HepG2 (cell line): Measurements from ENCODE around the gene SETD2. TPM values are rescaled to one million over a fixed set of nuclear protein-coding genes. Genes with fewer than 3 reads are reported as not detected.

Experiments
- AKAP8 ChIP-seq: sonication (generic); formaldehyde crosslinking; IDR thresholded peaks from 2 replicates; pipeline ENCODE4 v1.5.1; 2020; ENCODE audit warnings: mild to moderate bottlenecking, missing genetic modification reagents
- ARHGAP35 ChIP-seq: sonication (generic); formaldehyde crosslinking; IDR thresholded peaks from 2 replicates; pipeline ENCODE4 v1.9.0; 2022; ENCODE audit warnings: mild to moderate bottlenecking, inconsistent platforms, moderate library complexity, missing genetic modification reagents, borderline replicate concordance
- DNMT3B ChIP-seq: conservative IDR thresholded peaks from 2 replicates; pipeline ENCODE4 v1.6.1; 2016; ENCODE audit warnings: missing biosample characterization, control low read depth
- ETV5 ChIP-seq: IDR thresholded peaks from 2 replicates; pipeline ENCODE4 v1.6.1; 2018; ENCODE audit warnings: missing biosample characterization, missing genetic modification reagents, inconsistent platforms, borderline replicate concordance
- HMG20A ChIP-seq: IDR thresholded peaks from 2 replicates; pipeline ENCODE4 v1.6.1; 2016; ENCODE audit warnings: borderline replicate concordance
- IRX3 ChIP-seq: sonication (generic); formaldehyde crosslinking; IDR thresholded peaks from 2 replicates; pipeline ENCODE4 v1.8.1; 2023; ENCODE audit warnings: mild to moderate bottlenecking, low read depth, missing genetic modification reagents, borderline replicate concordance
- MEF2D ChIP-seq: sonication (generic); formaldehyde crosslinking; IDR thresholded peaks from 2 replicates; pipeline ENCODE4 v1.5.1; 2020; ENCODE audit warnings: mild to moderate bottlenecking, missing genetic modification reagents
- NCOA2 ChIP-seq: sonication (generic); formaldehyde crosslinking; IDR thresholded peaks from 2 replicates; pipeline ENCODE4 v1.8.0; 2022; ENCODE audit warnings: inconsistent platforms
- NR2C2 ChIP-seq: sonication (generic); formaldehyde crosslinking; IDR thresholded peaks from 2 replicates; pipeline ENCODE4 v1.4.0; 2020; ENCODE audit warnings: missing genetic modification reagents, mild to moderate bottlenecking, moderate library complexity, borderline replicate concordance
- NR3C1 ChIP-seq: sonication (generic); formaldehyde crosslinking; IDR thresholded peaks from 2 replicates; pipeline ENCODE4 v1.4.0; 2020; ENCODE audit warnings: missing genetic modification reagents
- RORA ChIP-seq: sonication (generic); formaldehyde crosslinking; IDR thresholded peaks from 2 replicates; pipeline ENCODE4 v1.5.0; 2020; ENCODE audit warnings: mild to moderate bottlenecking, missing genetic modification reagents, moderate library complexity
- SKI ChIP-seq: fragments of 450-650 bp; IDR thresholded peaks from one replicate; pipeline ENCODE4 v1.6.1; 2018; ENCODE audit warnings: mild to moderate bottlenecking; ENCODE audit not compliant: partially characterized antibody
- SMC3 ChIP-seq: IDR thresholded peaks from 2 replicates; pipeline ENCODE4 v1.6.1; 2011; ENCODE audit warnings: low read length, improper control_type of control experiment
- ZMYM3 ChIP-seq: sonication (generic); formaldehyde crosslinking; IDR thresholded peaks from 2 replicates; pipeline ENCODE4 v1.5.1; 2020; ENCODE audit warnings: mild to moderate bottlenecking, missing genetic modification reagents
- ZNF674 ChIP-seq: sonication (generic); formaldehyde crosslinking; IDR thresholded peaks from 2 replicates; pipeline ENCODE4 v1.5.0; 2020; ENCODE audit warnings: low read depth, mild to moderate bottlenecking, missing genetic modification reagents
- ZNF768 ChIP-seq: sonication (generic); formaldehyde crosslinking; IDR thresholded peaks from 2 replicates; pipeline ENCODE4 v1.4.0; 2020; ENCODE audit warnings: missing genetic modification reagents
- polyA plus RNA-seq, 8 experiments: library from polyadenylated mRNA; depleted of rRNA in 3 of 8; stranded (reverse) in 7 of 8; unstranded in 1 of 8; fragments of >200 nt; fragmentation: Illumina TruSeq in 4 of 8; extraction: Trizol in 4 of 8; gene quantifications; 2 replicates each; pipeline versions ENCODE4 v1.2.1 to v1.2.3, GENCODE V29; 2011 to 2016; ENCODE audit warnings: low read depth in 4 of 8, missing spikeins in 1 of 8, mixed read lengths in 1 of 8; ENCODE audit not compliant: insufficient read depth in 1 of 8
- total RNA-seq, 5 experiments: library from RNA; depleted of rRNA; stranded (reverse); fragments of >200 nt; fragmentation: Illumina TruSeq; extraction: Trizol; gene quantifications; 2 replicates each; pipeline ENCODE4 v1.2.3, GENCODE V29; 2016; ENCODE audit warnings: low read depth in 1 of 5
- TF ChIP-seq, protein P1 (sequence below): sonication (generic); formaldehyde crosslinking; IDR thresholded peaks from 2 replicates; pipeline ENCODE4 v1.9.0; 2022; ENCODE audit warnings: low read depth, missing genetic modification reagents
- TF ChIP-seq, protein P2 (sequence below): sonication (generic); formaldehyde crosslinking; IDR thresholded peaks from 2 replicates; pipeline ENCODE4 v1.8.1; 2023; ENCODE audit warnings: missing genetic modification reagents, inconsistent platforms, borderline replicate concordance
- TF ChIP-seq, protein P3 (sequence below): sonication (generic); formaldehyde crosslinking; IDR thresholded peaks from 2 replicates; pipeline ENCODE4 v1.4.0; 2020; ENCODE audit warnings: missing genetic modification reagents, borderline replicate concordance
- TF ChIP-seq, protein P4 (sequence below): sonication (generic); formaldehyde crosslinking; IDR thresholded peaks from 2 replicates; pipeline ENCODE4 v1.8.1; 2023; ENCODE audit warnings: mild to moderate bottlenecking, missing genetic modification reagents
- TF ChIP-seq, protein P5 (sequence below): sonication (generic); IDR thresholded peaks from 2 replicates; pipeline ENCODE4 v1.6.1; 2016; ENCODE audit warnings: low read depth, borderline replicate concordance

Gene SETD2
- total and polyA plus RNA-seq, 2 of the 13 experiments (the other 11 are each of a cell fraction or from before 2014, with no cell fraction given): 14.2 to 24.2 TPM

DNA sequence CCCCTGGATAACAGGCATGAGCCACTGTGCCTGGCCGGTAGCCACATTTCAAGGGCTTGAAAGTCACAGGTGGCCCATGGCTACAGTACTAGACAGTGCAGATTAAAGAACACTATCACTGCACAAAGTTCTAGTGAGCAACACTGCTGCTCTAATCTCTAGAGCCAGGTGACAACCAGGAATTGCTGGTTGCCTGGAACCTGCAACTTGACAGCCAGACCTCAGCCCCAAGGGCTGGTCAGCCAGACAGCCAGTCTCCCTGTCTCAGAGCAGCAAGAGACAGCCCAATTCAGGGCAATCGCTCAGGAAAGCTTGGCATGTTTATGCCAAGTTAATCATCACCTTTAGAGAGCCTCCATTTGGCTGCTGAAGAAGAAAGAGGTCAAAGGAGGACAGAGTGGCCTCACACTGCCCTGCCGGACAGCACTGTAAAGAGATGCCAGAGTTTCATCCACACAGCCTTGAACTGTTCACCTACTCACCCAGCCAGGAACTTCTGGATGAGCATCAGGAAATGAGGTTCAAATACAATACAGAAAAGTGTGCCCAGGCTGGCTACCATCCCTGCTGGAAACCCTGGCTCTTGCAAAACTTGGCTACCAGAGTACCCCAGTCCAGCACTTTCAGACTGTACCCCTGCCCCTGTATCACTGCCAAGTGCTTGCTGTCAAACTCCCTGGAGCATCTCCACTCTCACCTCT lies 193.4 kb downstream of the SETD2 start (continued):
- TF ChIP-seq NR3C1 (CRISPR knock-in tag): no peak
- peak; percentile 59; the same call in 1 of the 2 replicates for TF ChIP-seq ETV5 (CRISPR knock-in tag)
- TF ChIP-seq MEF2D (CRISPR knock-in tag): peak; percentile 90
- 0 out of 2 replicates have a peak, but pooled peaks have one; percentile 72 for TF ChIP-seq DNMT3B (CRISPR knock-in tag)
- TF ChIP-seq AKAP8: peak; percentile 73
- TF ChIP-seq ARHGAP35 (CRISPR knock-in tag): no peak
- peak; percentile 26 for TF ChIP-seq SMC3
- TF ChIP-seq ZNF674: no peak
- TF ChIP-seq, protein P1, sequence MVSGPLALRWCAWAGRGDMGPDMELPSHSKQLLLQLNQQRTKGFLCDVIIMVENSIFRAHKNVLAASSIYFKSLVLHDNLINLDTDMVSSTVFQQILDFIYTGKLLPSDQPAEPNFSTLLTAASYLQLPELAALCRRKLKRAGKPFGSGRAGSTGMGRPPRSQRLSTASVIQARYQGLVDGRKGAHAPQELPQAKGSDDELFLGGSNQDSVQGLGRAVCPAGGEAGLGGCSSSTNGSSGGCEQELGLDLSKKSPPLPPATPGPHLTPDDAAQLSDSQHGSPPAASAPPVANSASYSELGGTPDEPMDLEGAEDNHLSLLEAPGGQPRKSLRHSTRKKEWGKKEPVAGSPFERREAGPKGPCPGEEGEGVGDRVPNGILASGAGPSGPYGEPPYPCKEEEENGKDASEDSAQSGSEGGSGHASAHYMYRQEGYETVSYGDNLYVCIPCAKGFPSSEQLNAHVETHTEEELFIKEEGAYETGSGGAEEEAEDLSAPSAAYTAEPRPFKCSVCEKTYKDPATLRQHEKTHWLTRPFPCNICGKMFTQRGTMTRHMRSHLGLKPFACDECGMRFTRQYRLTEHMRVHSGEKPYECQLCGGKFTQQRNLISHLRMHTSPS: peak; percentile 97
- TF ChIP-seq, protein P2, sequence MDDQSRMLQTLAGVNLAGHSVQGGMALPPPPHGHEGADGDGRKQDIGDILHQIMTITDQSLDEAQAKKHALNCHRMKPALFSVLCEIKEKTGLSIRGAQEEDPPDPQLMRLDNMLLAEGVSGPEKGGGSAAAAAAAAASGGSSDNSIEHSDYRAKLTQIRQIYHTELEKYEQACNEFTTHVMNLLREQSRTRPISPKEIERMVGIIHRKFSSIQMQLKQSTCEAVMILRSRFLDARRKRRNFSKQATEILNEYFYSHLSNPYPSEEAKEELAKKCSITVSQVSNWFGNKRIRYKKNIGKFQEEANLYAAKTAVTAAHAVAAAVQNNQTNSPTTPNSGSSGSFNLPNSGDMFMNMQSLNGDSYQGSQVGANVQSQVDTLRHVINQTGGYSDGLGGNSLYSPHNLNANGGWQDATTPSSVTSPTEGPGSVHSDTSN (CRISPR knock-in tag): no peak
- TF ChIP-seq HMG20A (CRISPR knock-in tag): peak; percentile 85; the same call in 1 of the 2 replicates
- TF ChIP-seq, protein P3, sequence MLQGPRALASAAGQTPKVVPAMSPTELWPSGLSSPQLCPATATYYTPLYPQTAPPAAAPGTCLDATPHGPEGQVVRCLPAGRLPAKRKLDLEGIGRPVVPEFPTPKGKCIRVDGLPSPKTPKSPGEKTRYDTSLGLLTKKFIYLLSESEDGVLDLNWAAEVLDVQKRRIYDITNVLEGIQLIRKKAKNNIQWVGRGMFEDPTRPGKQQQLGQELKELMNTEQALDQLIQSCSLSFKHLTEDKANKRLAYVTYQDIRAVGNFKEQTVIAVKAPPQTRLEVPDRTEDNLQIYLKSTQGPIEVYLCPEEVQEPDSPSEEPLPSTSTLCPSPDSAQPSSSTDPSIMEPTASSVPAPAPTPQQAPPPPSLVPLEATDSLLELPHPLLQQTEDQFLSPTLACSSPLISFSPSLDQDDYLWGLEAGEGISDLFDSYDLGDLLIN (CRISPR knock-in tag): no peak
- TF ChIP-seq, protein P4, sequence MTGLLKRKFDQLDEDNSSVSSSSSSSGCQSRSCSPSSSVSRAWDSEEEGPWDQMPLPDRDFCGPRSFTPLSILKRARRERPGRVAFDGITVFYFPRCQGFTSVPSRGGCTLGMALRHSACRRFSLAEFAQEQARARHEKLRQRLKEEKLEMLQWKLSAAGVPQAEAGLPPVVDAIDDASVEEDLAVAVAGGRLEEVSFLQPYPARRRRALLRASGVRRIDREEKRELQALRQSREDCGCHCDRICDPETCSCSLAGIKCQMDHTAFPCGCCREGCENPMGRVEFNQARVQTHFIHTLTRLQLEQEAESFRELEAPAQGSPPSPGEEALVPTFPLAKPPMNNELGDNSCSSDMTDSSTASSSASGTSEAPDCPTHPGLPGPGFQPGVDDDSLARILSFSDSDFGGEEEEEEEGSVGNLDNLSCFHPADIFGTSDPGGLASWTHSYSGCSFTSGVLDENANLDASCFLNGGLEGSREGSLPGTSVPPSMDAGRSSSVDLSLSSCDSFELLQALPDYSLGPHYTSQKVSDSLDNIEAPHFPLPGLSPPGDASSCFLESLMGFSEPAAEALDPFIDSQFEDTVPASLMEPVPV (CRISPR knock-in tag): no peak
- TF ChIP-seq NCOA2 (CRISPR knock-in tag): peak; percentile 94
- 0 out of 2 replicates have a peak, but pooled peaks have one; percentile 25 for TF ChIP-seq ZNF768 (CRISPR knock-in tag)
- no peak for TF ChIP-seq RORA (CRISPR knock-in tag)
- peak; percentile 77; the same call in 1 of the 2 replicates for TF ChIP-seq NR2C2 (CRISPR knock-in tag)
- TF ChIP-seq, protein P5, sequence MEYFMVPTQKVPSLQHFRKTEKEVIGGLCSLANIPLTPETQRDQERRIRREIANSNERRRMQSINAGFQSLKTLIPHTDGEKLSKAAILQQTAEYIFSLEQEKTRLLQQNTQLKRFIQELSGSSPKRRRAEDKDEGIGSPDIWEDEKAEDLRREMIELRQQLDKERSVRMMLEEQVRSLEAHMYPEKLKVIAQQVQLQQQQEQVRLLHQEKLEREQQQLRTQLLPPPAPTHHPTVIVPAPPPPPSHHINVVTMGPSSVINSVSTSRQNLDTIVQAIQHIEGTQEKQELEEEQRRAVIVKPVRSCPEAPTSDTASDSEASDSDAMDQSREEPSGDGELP: peak; percentile 70; the same call in 1 of the 2 replicates
- TF ChIP-seq IRX3 (CRISPR knock-in tag): no peak
- peak; percentile 99 for TF ChIP-seq SKI
- peak; percentile 83 for TF ChIP-seq ZMYM3 (CRISPR knock-in tag)
